GM19328 (cell line): ENCODE results near the gene NPAS1.

ENCODE experiments used
- ATAC-seq: cut with Tn5 transposase; IDR thresholded peaks from one replicate; pipeline ENCODE4 v1.9.1; 2021; ENCODE audit warnings: mild to moderate bottlenecking, moderate library complexity; ENCODE audit not compliant: unreplicated experiment

NPAS1 gene

DNA sequence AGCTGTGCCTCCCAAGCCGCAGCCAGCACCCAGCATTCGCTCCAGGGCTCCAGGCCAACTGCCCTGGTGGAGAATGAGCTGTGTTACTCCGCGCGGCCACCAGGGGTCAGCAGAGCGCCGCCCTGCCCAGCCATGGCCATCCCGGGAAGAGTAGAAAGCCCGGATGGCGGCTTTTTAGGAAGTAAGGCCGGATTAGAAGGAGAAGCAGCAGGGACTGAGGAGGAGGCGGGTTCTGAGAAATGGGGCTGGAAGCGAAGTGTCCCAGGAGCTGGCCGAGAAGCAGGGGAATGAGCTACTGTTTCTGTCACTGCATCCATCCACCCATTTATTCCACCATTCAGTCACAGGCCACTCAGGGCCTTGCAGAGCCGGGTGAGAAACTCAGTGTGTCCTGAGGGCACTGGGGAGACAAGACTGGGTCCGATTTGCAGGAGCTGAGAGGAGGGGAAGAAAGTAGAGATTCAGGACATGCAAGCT lies 6.6 kb upstream of the NPAS1 start:
- ATAC-seq, result no peak

DNA sequence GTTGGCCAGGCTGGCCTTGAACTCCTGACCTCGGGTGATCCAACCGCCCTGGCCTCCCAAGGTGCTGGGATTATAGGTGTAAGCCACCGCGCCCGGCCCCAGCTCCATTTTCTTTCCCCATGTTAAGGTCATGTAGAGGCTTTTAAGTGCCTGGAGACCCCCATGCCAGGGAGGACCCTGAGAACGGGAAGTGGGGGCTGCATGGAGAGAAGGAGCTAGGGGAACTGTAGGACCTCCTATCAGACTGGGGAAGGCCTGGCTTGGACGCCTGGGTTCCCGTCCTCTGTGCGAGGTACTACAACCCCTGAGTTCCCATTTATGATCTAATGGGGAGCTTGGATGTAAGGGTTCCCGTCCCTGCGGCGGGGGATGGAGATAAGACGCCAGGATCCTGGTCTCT lies 714 bp upstream of the NPAS1 start:
- ATAC-seq, result no peak

GRCh38 chr19:47020132-47020805 lies 632 bp downstream of the NPAS1 start:
- ATAC-seq, result no peak

GRCh38 chr19:47020992-47021496 lies 1.4 kb downstream of the NPAS1 start:
- no peak for ATAC-seq

DNA sequence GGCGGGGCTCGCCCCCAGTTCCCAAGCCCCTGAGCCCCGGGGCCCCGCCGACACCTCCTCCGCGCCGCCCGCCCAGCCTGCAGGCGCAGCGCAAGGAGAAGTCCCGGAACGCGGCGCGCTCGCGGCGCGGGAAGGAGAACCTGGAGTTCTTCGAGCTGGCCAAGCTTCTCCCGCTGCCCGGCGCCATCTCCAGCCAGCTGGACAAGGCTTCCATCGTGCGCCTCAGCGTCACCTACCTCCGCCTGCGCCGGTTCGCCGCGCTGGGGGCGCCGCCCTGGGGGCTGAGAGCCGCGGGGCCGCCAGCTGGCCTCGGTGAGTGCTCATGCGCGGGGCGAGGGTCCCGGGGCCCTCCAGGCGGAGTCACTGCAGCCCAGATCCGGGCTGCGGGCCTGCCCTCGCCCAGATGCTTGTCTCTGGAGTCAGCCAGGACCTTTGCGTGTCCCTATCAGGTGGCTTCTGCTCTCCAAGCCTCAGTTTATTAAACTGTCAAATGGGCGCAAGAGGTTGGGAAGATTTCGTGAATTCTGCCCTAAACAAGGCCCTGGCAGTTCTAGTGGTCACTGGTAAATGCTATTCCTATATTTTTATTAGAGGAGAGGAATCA lies 2.0 kb downstream of the NPAS1 start:
- ATAC-seq, result no peak

GRCh38 chr19:47022140-47022536 lies 2.5 kb downstream of the NPAS1 start:
- ATAC-seq, result no peak

DNA sequence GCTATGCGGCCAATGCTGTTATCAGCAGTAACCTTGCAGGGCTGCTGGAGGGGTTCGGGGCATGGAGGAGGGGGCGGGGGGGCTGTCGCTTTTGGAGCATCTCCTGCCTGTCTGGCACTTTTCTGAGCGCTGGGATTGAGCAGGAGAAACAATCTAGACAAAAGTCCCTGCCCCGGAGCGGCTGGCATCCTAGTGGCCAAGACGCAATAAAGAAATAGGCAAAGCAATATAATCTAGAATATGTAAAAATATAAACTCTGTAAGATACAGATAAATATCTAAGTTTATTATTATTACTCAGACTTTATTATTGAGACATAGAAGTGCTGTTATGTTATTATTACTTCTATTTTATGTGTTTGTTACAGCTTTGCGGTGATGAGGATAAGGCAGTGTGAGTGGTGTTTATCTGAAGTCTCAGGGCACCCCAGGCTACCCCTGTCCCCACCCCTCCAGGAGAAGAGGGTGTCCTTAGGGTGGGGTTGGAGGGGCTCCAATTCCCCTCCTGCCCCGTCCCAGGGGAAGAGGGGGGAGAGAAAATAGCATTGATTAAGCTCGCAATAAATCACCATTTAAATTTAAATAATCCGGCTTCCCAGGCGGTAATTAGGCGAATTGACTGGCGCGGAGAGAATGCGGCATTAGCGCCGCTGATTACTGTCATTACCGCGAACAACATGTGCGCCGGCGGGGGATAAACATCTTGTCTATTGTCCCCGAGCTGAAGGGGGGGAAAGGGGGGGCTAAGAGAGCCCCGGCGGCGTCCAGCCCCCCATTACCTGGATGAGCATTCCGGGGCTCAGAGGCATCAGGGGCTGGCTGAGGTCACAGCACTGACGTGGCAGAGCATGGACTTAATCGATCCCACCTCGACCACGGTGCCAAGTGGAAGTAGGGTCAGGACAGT lies 3.2 kb downstream of the NPAS1 start:
- no peak for ATAC-seq

DNA sequence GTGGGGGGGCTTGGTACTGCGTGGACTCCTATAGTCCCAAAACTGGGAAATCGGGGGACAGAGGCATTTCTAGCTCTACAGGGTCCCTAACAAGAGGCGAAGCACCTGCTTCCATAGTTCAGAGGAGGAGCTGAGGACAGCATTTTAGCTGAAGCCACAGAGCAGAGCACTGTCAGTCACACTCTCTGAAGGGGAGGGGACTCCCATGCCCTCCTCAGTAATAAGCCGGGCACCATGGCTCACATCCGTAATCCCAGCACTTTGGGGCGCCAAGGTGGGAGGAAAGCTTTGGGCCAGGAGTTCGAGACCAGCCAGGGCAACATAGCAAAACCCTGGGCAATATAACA lies 3.8 kb downstream of the NPAS1 start:
- no peak for ATAC-seq

DNA sequence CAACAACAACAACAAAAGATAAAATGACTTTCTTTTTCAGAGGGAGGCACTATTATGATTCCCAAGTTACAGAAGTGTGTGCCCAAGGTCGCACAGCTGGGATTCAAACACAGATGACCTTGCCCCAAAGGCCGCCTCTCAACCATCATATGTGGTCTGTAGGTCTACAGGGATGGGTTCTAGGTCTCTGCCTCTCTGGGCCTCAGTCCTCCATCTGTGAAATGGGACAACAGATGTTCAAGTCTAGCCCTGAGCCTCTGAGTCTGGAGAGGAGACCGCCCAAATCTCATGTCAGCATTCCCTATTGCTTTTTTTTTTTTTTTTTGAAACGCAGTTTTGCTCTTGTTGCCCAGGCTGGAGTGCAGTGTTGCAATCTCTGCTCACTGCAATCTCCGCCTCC lies 4.9 kb downstream of the NPAS1 start:
- ATAC-seq, result no peak

DNA sequence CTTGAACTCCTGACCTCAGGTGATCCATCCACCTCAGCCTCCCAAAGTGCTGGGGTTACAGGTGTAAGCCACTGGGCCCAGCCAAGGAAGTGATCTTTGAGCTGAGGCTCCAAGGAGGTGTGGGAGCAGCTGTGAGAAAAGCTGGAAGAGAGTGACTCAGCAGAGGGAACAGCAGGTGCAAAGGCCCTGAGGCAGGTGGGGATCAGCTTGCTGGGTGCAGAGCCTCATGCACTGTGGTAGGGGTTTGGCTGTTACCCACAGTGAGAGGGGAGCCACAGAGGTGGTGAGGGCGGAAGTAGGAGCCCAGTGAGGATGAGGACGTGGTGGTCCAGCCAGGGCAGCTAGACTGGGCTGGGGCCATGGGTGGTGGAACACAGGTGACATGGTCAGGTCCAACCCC lies 6.5 kb downstream of the NPAS1 start:
- no peak for ATAC-seq

DNA sequence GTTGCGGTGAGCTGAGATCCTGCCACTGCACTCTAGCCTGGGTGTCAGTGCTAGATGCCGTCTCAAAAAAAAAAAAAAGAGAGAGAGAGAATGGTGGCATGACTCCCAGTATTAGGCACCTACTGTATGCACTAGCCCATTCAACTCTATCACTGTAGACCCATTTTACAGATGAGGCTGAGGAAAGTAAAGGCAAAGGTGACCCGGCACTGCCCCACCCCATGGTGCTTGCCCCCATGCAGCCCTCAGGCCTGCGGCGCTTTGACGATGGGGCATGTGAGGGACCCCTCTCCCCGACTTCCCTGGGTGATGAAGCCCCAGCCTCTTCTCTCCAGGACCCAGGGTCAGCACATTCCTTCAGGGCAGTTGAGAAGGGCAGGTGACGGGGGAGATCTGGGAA lies 7.3 kb downstream of the NPAS1 start:
- no peak for ATAC-seq

DNA sequence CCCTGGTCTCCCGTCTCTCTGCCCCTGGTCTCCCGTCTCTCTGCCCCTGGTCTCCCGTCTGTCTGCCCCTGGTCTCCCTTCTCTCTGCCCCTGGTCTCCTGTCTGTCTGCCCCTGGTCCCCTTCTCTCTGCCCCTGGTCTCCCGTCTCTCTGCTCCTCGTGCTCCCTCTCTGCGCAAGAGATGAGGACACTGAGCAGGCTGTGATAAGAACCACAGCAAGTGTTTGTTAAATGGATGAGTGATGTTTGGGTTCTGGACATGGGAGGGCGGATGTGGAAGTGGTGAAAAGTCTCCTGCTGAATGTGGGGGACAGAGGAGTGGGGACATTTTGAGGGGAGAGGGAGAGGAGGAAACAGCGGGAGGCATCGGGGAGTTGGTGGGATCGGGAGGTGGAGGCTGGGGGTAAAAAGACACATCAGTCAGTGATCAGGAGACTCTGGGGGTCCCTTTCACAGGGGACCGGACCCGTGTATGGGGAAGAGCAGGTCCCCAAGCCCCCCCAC lies 8.0 kb downstream of the NPAS1 start:
- no peak for ATAC-seq

DNA sequence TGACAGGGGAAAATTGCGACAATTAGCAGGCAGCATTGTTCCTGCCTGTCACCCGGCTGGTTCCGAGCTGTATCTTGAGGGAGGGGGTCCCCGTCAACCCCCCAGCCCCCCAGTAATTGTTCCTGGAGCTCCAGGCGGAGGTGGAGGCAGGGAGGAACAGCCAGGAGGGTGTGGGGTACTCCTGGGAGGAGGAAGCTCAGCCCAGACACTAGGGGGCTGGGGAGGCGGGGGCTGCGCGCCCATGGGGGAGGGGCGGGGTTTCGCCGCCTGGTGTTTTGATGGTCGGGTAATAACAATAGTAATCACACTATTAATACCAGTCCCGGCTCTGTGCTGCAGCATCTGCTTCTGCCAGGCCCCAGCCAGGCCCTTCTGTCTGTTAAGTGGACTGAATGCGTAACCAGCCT lies 8.6 kb downstream of the NPAS1 start:
- no peak for ATAC-seq

DNA sequence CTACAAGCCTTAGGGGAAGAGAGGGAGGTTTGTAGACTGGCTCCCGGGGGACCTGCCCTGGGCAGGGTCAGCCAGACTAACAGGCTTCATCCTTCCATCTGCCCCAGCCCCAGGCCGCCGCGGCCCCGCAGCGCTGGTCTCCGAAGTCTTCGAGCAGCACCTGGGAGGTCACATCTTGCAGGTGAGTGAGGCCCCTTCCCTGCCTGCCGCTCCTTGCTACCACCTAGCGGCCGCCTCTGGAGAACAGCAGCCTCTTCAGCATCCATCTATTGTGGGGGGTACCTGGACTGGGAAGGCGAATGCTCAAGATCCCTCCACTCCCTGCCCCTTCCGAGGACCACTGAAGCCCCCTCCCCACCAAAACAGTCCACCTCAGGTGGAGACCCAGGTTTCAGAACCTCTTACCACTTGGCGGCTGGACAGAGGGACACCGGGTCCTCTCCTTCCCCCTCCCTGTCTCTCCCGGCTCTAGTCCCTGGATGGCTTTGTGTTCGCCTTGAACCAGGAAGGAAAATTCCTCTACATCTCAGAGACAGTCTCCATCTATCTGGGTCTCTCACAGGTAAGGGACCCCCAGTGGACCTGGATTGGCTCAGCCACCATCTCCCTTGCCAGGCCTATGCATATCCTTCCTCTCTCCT lies 12.7 kb downstream of the NPAS1 start:
- ATAC-seq, result no peak

DNA sequence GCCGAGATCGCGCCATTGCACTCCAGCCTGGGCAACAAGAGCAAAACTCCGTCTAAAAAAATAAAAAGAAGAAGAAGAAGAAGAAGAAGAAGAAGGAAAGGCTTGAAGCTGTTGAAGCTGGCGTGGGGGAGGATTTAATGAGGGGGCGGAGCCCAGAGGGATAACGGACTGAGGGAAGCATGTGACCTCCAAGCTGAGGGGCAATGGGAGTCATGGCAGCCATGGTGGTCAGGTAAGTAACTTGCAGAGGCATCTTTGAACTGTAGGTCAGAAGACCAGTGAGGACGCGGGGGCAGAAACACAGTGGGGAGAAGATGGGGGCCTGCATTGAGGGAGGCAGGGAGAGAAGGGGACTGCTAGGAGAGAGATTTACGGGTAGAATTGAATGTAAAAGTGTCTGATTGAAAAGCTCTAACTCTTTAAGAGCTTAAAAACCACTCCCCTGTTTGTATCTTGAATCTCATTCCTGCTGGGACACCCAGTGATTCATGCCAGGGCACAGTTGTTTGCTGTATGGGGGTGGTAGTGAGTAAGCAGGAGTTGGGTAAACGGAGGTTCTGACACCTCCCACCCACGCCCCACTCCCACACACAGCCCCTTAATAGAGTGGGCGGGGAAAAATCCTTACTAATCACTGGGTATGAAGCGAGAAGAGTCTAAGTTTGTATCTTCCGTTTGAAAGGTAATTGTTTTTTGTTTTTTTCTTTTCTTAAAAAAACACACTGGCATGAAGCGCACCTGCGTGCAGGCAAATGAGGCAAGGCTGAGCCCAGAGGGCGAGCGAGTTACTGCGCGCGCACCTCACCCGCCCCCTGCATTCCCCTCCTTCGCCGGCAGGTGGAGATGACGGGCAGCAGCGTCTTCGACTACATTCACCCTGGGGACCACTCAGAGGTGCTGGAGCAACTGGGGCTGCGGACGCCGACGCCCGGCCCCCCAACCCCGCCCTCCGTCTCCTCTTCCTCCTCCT lies 15.8 kb downstream of the NPAS1 start:
- ATAC-seq, result peak; percentile 67

DNA sequence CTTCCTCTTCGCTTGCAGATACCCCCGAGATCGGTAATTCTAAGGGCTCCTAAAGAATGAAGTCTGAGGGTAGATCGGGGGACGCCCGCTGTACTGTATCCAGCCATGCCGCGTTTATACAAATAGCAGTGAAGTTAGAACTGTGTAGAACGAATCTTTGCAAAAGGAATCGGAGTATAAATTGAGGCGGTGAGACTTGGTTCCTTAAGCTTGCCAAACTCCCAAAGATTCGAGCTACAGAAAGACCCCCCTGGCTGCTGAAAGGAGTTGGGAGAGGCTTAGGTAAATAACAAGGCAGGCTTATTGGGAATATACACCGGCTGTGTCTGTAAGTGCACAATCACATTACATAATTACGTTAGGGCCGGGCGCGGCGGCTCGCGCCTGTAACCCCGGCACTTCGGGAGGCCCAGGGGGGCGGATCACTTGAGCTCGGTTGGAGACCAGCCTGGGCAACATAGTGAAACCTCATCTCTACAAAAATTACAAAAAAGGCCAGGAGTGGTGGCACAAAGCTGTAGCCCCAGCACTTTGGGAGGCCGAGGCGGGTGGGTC lies 16.5 kb downstream of the NPAS1 start:
- no peak for ATAC-seq

DNA sequence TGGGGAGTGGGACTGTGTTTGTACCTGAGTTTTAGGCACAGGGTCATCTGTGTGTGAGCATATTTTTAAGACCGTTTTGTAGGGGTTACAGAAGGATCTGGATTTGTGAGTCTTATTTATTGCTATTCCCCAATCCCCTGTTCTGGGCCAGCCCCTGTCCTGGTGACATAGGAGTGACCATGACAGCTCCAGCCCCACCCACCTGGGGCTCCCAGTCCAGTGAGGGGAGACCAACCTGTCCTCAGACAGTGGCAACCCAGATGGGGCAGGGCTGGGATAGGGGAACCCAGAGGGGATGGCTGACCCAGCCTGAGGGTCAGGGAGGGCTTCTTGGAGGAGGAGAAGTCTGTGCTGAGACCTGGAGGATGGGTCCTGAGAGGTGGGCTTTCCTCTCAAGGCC lies 18.1 kb downstream of the NPAS1 start:
- no peak for ATAC-seq

DNA sequence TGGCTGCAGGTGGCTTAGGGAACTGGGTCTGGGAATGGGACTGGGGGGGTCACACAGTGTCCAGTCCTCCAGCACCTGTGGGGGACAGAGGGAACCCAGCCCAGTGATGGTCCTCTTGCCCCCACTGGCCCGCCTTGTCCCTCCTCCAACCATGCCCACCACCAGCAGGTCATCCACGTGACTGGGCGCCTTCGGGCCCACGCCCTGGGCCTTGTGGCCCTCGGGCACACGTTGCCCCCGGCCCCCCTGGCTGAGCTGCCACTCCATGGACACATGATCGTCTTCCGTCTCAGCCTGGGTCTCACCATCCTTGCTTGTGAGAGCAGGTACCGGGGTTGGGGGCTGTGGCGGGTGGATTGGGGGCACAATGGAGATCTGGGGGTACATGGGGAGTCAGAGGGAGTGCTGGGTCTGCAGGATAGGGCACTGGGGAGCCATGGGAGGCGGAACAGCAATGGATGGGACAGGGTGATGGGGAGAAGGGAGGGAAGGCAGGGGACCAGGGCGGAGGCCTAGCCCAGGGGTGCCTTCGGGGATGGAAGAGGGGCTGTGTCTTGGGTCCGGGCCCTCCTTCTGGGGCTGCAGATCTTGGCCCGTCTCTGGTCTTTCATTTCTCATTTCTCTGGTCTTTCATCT lies 19.7 kb downstream of the NPAS1 start:
- no peak for ATAC-seq

GRCh38 chr19:47040869-47041268 lies 21.2 kb downstream of the NPAS1 start:
- ATAC-seq, result no peak
